ENCODE measurements around the gene HNRNPUL2. TPM values are rescaled to one million over a fixed set of nuclear protein-coding genes. Genes with fewer than 3 reads are reported as not detected.
A peak's percentile ranks its signal among the peaks of the same experiment; 100 is the strongest.

The HNRNPUL2 gene
- total RNA-seq, 1 donor from 2014 or later: 30.9 TPM

DNA sequence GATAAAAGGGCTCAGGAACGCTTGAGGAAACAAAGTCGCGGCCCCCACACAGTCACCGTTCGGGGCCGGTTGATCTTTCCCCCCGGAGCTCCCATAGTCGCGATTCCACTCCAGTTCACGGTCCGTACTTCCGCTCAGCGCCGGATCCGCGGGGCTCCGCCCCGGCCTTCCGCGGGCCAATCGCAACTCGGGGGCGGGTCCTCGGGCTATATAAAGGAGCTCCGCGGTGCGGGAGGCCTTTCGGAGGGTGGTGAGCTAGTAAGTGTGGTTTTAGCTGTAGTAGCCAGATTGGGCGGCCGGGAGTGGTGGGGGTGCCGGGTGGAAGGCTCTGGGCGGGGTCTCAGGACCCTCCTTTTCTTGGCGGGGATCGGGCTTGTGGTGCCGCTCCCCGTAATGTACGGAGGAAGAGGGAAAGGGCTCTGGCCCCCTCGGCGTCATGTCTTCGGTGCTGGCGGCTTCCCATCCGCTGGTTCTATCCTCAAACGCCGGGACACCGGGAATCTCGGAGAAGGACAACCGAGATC lies 62.1 kb downstream of the HNRNPUL2 start, which contains the start of the genes C11orf98 and CSKMT:
Gene C11orf98 (minus strand): TSS at position 136 of the 524 bp plus-strand sequence. CDS start 41 bp downstream, at position 95.
Gene CSKMT (plus strand): TSS at position 238 of the 524 bp plus-strand sequence. CDS start 568 bp downstream, outside the sequence.
- H3K4me3 ChIP-seq: peak within 1 kb of the TSS; percentile 65
- H3K79me2 ChIP-seq (ENCODE audit: low read depth): peaks cover 49% of the 10 kb centered on the region
- peak within 1 kb of the TSS; percentile 88 for H3K4me2 ChIP-seq
- H3K4me3 Mint-ChIP-seq: peak within 1 kb of the TSS; percentile 99
- H3K27me3 ChIP-seq: no peaks in the 10 kb centered on the region
- peak within 1 kb of the TSS; percentile 48 for H2AFZ ChIP-seq (replicated peaks)
- no peaks in the 10 kb centered on the region for H3K36me3 ChIP-seq
- peaks cover 11% of the 10 kb centered on the region for H3K36me3 Mint-ChIP-seq
- DNase-seq (ENCODE audit: low spot score): peak; percentile 96
- H3K9me3 Mint-ChIP-seq: no peaks in the 10 kb centered on the region
- peaks cover 25% of the 10 kb centered on the region for H3K4me1 Mint-ChIP-seq
- H3K27ac ChIP-seq: peak within 1 kb of the TSS; percentile 69
- peaks cover 14% of the 10 kb centered on the region for H3K4me1 ChIP-seq
- peak within 1 kb of the TSS; percentile 77 for H3K9ac ChIP-seq
- H3F3A ChIP-seq (ENCODE audit: low read depth): peaks cover 63% of the 10 kb centered on the region
- H3K27ac Mint-ChIP-seq: peak within 1 kb of the TSS; percentile 91
- TF ChIP-seq EZH2phosphoT487 (IDR thresholded peaks at IDR 0.05) (no peak), EZH2 (IDR thresholded peaks at IDR 0.05) (peak; percentile 33)
- H3K27me3 Mint-ChIP-seq (ENCODE audit: insufficient read depth, low read depth): peaks cover 5% of the 10 kb centered on the region
- H3K9me3 ChIP-seq (ENCODE audit: low read depth): no peaks in the 10 kb centered on the region
- peaks cover 17% of the 10 kb centered on the region for H4K20me1 ChIP-seq (ENCODE audit: low read depth)

DNA sequence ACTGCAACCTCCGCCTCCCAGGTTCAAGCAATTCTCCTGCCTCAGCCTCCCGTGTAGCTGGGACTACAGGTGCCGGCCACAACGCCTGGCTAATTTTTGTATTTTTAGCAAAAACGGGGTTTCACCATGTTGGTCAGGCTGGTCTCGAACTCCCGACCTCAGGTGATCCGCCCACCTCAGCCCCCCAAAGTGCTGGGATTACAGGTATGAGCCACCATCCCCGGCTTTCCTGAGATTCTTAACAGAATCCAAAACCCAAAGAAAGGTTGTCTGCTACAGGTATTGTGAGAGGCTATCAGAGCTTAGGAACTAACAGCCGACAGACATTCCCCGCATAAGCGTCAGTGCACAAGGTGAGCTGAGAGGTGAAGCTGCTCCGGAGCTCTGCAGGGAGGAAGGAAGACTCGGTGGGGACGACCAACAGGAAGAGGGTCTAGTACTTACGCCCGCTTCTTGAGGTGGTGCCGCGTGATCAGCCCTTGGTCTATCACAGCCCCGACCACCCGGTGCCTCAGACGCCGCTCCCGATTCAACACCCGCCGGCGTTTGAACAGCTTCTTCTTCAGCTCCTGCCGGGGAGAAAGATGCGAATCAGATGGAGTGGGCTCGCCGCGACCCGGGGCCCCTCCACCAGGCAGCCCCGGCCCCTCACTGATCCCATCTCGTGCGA lies 62.7 kb downstream of the HNRNPUL2 start:
- no peak for DNase-seq (ENCODE audit: low spot score)
- peak overlapping the region; percentile 87 for H3K27ac Mint-ChIP-seq

More for the DNA sequence above, 62.7 kb downstream of the HNRNPUL2 start:
- Histone ChIP-seq H3F3A (ENCODE audit: low read depth) (peaks cover 57% of the 10 kb centered on the region), H3K79me2 (ENCODE audit: low read depth) (peaks cover 49% of the 10 kb centered on the region), H3K4me2 (peak overlapping the region; percentile 88), H3K9ac (peak overlapping the region; percentile 50), H3K27ac (peak overlapping the region; percentile 69), H2AFZ (replicated peaks) (peak overlapping the region; percentile 48), H3K4me1 (peaks cover 14% of the 10 kb centered on the region), H3K27me3 (no peaks in the 10 kb centered on the region), H3K36me3 (no peaks in the 10 kb centered on the region), H3K9me3 (ENCODE audit: low read depth) (no peaks in the 10 kb centered on the region), H3K4me3 (peak overlapping the region; percentile 65), H4K20me1 (ENCODE audit: low read depth) (peaks cover 17% of the 10 kb centered on the region)
- no peaks in the 10 kb centered on the region for H3K9me3 Mint-ChIP-seq
- TF ChIP-seq, protein P1, sequence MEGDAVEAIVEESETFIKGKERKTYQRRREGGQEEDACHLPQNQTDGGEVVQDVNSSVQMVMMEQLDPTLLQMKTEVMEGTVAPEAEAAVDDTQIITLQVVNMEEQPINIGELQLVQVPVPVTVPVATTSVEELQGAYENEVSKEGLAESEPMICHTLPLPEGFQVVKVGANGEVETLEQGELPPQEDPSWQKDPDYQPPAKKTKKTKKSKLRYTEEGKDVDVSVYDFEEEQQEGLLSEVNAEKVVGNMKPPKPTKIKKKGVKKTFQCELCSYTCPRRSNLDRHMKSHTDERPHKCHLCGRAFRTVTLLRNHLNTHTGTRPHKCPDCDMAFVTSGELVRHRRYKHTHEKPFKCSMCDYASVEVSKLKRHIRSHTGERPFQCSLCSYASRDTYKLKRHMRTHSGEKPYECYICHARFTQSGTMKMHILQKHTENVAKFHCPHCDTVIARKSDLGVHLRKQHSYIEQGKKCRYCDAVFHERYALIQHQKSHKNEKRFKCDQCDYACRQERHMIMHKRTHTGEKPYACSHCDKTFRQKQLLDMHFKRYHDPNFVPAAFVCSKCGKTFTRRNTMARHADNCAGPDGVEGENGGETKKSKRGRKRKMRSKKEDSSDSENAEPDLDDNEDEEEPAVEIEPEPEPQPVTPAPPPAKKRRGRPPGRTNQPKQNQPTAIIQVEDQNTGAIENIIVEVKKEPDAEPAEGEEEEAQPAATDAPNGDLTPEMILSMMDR (IDR thresholded peaks at IDR 0.05): no peak
- TF ChIP-seq EZH2 (IDR thresholded peaks at IDR 0.05) (no peak), EZH2phosphoT487 (IDR thresholded peaks at IDR 0.05) (no peak)
- peaks cover 21% of the 10 kb centered on the region for H3K4me1 Mint-ChIP-seq
- peaks cover 5% of the 10 kb centered on the region for H3K27me3 Mint-ChIP-seq (ENCODE audit: insufficient read depth, low read depth)
- H3K36me3 Mint-ChIP-seq: peaks cover 11% of the 10 kb centered on the region
- peak overlapping the region; percentile 99 for H3K4me3 Mint-ChIP-seq

Small RNA genes lying within 50 kb of the gene (small RNA-seq; reads per million reads assigned to genes)
- gene SNORA57: not detected

Other genes starting within 250 kb of the HNRNPUL2 start
- 14.9 and 15.0 TPM in 2 replicates for gene AHNAK, start 180.7 kb downstream of the HNRNPUL2 start, total RNA-seq (ENCODE audit: low replicate concordance)
- gene EEF1G, start 153.6 kb downstream of the HNRNPUL2 start, total RNA-seq (ENCODE audit: low replicate concordance): 2,358 and 3,183 TPM in 2 replicates
- gene TUT1, start 135.9 kb downstream of the HNRNPUL2 start, total RNA-seq (ENCODE audit: low replicate concordance): 4.8 and 23.1 TPM in 2 replicates
- gene MTA2, start 125.6 kb downstream of the HNRNPUL2 start, total RNA-seq (ENCODE audit: low replicate concordance): 108 and 135 TPM in 2 replicates
- 4.0 and 26.6 TPM in 2 replicates for gene EML3, start 114.7 kb downstream of the HNRNPUL2 start, total RNA-seq (ENCODE audit: low replicate concordance)
- 2.2 TPM in 1 of 2 replicates, not detected in the other for gene ROM1, start 114.2 kb downstream of the HNRNPUL2 start, total RNA-seq (ENCODE audit: low replicate concordance)
- gene B3GAT3, start 105.5 kb downstream of the HNRNPUL2 start, total RNA-seq (ENCODE audit: low replicate concordance): 21.2 and 44.0 TPM in 2 replicates
- 202 and 292 TPM in 2 replicates for gene GANAB, start 80.8 kb downstream of the HNRNPUL2 start, total RNA-seq (ENCODE audit: low replicate concordance)
- 7.8 and 21.3 TPM in 2 replicates for gene INTS5, start 74.2 kb downstream of the HNRNPUL2 start, total RNA-seq (ENCODE audit: low replicate concordance)
- 51.5 and 73.3 TPM in 2 replicates for gene C11orf98, start 62.2 kb downstream of the HNRNPUL2 start, total RNA-seq (ENCODE audit: low replicate concordance)
- 4.3 and 6.7 TPM in 2 replicates for gene CSKMT, start 62.1 kb downstream of the HNRNPUL2 start, total RNA-seq (ENCODE audit: low replicate concordance)
- 5.7 and 11.7 TPM in 2 replicates for gene UQCC3, start 55.8 kb downstream of the HNRNPUL2 start, total RNA-seq (ENCODE audit: low replicate concordance)
- gene LBHD1, start 55.2 kb downstream of the HNRNPUL2 start, total RNA-seq (ENCODE audit: low replicate concordance): 3.4 and 4.0 TPM in 2 replicates
- gene UBXN1, start 48.4 kb downstream of the HNRNPUL2 start, total RNA-seq (ENCODE audit: low replicate concordance): 60.7 and 129 TPM in 2 replicates
- 0.40 TPM in 1 of 2 replicates, not detected in the other for gene LRRN4CL, start 37.9 kb downstream of the HNRNPUL2 start, total RNA-seq (ENCODE audit: low replicate concordance)
- 34.6 and 63.1 TPM in 2 replicates for gene BSCL2, start 20.0 kb downstream of the HNRNPUL2 start, total RNA-seq (ENCODE audit: low replicate concordance)
- 2.0 TPM in 1 of 2 replicates, not detected in the other for gene GNG3, start 19.8 kb downstream of the HNRNPUL2 start, total RNA-seq (ENCODE audit: low replicate concordance)
- gene TTC9C, start 1.0 kb upstream of the HNRNPUL2 start, total RNA-seq (ENCODE audit: low replicate concordance): 55.7 and 78.4 TPM in 2 replicates
- gene ZBTB3, start 26.7 kb upstream of the HNRNPUL2 start, total RNA-seq (ENCODE audit: low replicate concordance): 9.2 and 22.8 TPM in 2 replicates
- 88.7 and 117 TPM in 2 replicates for gene POLR2G, start 34.1 kb upstream of the HNRNPUL2 start, total RNA-seq (ENCODE audit: low replicate concordance)
- 28.9 and 39.9 TPM in 2 replicates for gene TAF6L, start 43.9 kb upstream of the HNRNPUL2 start, total RNA-seq (ENCODE audit: low replicate concordance)
- 24.5 and 40.4 TPM in 2 replicates for gene TMEM179B, start 59.9 kb upstream of the HNRNPUL2 start, total RNA-seq (ENCODE audit: low replicate concordance)
- gene TMEM223, start 64.5 kb upstream of the HNRNPUL2 start, total RNA-seq (ENCODE audit: low replicate concordance): 9.9 and 38.9 TPM in 2 replicates
- gene NXF1, start 78.0 kb upstream of the HNRNPUL2 start, total RNA-seq (ENCODE audit: low replicate concordance): 23.6 and 36.5 TPM in 2 replicates
- 30.2 and 32.9 TPM in 2 replicates for gene STX5, start 104.6 kb upstream of the HNRNPUL2 start, total RNA-seq (ENCODE audit: low replicate concordance)
- not detected in 2 replicates for gene TEX54, start 105.4 kb upstream of the HNRNPUL2 start, total RNA-seq (ENCODE audit: low replicate concordance)
- gene WDR74, start 112.1 kb upstream of the HNRNPUL2 start, total RNA-seq (ENCODE audit: low replicate concordance): 40.0 and 47.4 TPM in 2 replicates
- 99.8 and 130 TPM in 2 replicates for gene SLC3A2, start 153.4 kb upstream of the HNRNPUL2 start, total RNA-seq (ENCODE audit: low replicate concordance)
- gene CHRM1, start 193.9 kb upstream of the HNRNPUL2 start, total RNA-seq (ENCODE audit: low replicate concordance): not detected in 2 replicates

All from neural progenitor cell (in vitro differentiated cells).